ENCODE results near the gene GLI1.
A peak's percentile ranks its signal among the peaks of the same experiment; 100 is the strongest.

The GLI1 gene

DNA sequence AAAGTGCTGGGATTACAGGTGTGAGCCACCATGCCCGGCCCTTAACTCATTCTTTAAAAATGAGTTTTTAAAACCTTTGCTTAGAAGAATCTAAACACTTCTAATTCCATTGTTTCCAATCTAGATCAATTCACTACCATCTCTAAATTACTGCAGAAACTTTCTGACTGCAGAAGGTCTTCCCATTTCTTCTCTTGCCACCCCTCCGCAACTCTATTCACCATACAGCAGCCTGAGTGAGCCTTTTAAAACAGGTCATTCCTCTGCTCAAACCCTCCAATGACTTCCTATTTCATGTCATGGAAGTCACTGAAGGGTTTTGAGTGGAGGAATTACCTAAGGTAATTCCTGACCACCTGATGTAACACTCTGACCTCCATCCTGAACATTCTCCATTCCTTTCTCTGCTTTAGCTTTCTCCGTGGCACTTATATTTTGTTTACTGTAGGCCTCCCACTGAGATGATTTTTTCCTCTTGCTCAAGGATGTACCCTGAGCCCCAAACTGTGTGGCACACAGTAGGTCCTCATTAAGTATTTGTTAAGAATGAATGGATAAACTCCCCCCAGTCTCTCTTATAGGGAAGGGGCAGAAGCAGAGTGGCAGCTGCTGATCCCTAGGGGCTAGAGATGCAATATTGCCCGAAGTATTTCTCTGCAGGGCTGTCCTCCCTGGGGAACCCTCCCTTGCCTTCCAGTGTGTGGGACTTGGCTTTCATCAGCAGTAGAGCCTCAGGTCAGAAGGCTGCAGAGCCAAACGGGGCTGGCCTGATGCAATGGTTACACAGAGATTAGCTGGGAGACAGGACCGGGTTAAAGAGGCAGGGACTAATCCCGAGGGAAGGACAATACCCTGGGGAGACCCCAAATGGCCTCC, 59.6 kb downstream of the GLI1 start:
- DNase-seq (ENCODE audit: low read depth) = no peak

DNA sequence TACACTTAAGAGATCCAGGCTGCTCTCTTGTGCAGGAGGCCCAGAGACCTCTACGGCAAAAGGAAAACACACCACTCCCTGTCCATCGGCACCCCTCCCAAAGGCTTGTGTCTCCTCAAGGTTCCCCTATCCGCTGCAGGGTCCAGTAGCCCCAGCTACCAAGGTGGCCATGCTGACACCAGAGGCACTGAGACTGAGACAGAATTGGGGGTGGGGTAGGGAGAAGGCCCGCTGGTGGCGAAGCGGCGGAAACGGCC, 60.1 kb downstream of the GLI1 start:
- DNase-seq (ENCODE audit: low read depth) = no peak

DNA sequence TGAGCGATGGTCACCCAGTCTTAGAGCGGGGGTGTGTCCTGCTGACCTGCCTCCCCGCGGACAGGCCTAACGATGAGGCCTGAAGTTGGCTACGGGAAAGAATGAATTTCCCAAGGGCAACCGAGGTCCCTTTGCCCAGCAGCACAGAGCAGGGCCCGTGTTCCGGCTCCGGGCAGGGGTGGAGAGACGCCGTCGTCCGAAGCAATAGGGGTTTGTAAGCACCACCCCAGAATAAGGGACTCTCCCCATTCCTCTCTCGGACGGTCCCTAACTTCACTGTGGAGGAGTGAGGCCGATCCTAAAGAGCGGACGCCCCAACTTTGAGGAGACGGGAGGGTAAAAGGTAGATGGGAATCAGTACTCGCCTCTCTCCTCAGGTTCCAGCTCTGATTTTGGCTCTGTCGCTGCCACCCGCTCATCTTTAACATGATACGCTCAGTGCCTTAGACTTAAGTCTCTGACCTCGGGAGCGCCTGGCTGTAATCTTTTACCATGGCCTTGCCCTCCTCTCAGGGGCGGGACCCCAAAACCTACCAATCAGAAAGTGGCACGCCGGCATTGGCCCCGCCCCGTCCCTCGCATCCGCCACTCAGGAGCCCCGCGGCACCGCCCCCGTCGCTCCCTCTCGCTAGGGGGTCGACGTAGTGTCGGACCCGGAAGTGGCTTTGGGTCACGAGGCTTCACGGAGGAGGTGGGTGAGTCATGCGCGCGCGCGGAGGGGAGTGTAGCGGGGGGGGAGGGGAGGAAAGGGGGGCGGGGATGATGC, 60.7 kb downstream of the GLI1 start, which contains the start of gene DDIT3:
Gene DDIT3 (minus strand): TSS at position 462 of the 766 bp plus-strand sequence. CDS start 3,108 bp downstream, outside the sequence.
- peak; percentile 100 for DNase-seq (ENCODE audit: low read depth)

DNA sequence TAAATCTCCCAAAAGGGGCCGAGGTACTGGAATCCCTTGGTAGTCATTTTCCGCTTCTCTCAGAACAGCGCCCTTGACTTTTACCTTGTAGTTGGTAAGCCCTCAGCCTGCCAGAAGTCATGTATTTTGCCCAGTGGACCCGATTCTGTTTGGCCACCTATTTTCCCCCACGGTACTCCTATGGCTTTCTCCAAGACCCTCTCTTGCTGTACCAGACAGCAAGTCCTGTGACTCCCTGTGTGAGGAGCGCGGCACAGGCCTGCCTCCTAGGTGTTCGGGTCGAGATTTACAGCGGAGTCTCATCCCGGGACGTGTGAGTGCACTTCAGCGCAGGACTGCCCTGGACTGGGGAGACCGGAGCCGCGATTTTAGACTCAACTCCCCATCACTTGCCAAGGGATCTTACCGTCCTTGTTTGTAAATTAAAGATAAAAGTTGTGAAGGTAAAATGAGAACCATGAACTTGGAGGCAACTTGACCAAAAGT, 62.0 kb downstream of the GLI1 start:
- peak; percentile 19 for DNase-seq (ENCODE audit: low read depth)
